ENCODE measurements around the gene SOD1. TPM values are rescaled to one million over a fixed set of nuclear protein-coding genes. Genes with fewer than 3 reads are reported as not detected.
"Not testable (repeated sequence)": the region's sequence is repeated elsewhere in the genome, so short reads cannot be mapped to it uniquely, and the experiment has no call there.

The SOD1 gene
- polyA plus RNA-seq (ENCODE audit: low read depth in 6 of 6), result 100 to 1,000 TPM; 305 to 529 (median 424) TPM

DNA sequence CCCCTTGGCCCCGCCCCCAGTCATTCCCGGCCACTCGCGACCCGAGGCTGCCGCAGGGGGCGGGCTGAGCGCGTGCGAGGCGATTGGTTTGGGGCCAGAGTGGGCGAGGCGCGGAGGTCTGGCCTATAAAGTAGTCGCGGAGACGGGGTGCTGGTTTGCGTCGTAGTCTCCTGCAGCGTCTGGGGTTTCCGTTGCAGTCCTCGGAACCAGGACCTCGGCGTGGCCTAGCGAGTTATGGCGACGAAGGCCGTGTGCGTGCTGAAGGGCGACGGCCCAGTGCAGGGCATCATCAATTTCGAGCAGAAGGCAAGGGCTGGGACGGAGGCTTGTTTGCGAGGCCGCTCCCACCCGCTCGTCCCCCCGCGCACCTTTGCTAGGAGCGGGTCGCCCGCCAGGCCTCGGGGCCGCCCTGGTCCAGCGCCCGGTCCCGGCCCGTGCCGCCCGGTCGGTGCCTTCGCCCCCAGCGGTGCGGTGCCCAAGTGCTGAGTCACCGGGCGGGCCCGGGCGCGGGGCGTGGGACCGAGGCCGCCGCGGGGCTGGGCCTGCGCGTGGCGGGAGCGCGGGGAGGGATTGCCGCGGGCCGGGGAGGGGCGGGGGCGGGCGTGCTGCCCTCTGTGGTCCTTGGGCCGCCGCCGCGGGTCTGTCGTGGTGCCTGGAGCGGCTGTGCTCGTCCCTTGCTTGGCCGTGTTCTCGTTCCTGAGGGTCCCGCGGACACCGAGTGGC is at the start of gene SOD1:
Gene SOD1, plus strand, starts transcription at position 158 of the 723 bp plus-strand sequence. Its CDS starts 77 bp downstream, at position 235.
- no peaks in the 10 kb centered on the region for H3K27me3 Mint-ChIP-seq
- H3K4me3 Mint-ChIP-seq, result peak within 1 kb of the TSS; percentile 94 to 100 (median 99)
- H3K9me3 Mint-ChIP-seq, result no peaks in the 10 kb centered on the region
- DNase-seq (peak; percentile 95), ATAC-seq (ENCODE audit: low read depth in 2 of 2) (peak; percentile 95)
- peak within 1 kb of the TSS; percentile 95 to 99 (median 98) for H3K27ac Mint-ChIP-seq
- H3K36me3 Mint-ChIP-seq, result peaks cover 6 to 8% of the 10 kb centered on the region in 2 donors
- peaks cover 38 to 64% (median 54%) of the 10 kb centered on the region in 3 donors for H3K4me1 Mint-ChIP-seq

GRCh38 chr21:31611445-31611844 is 48.0 kb upstream of the SOD1 start:
- ATAC-seq (ENCODE audit: low read depth in 2 of 2), result no peak
- H3K4me1 Mint-ChIP-seq, result peaks cover 2 to 9% (median 7%) of the 10 kb centered on the region in 3 donors
- peaks cover 9 to 22% (median 14%) of the 10 kb centered on the region in 7 donors for H3K9me3 Mint-ChIP-seq
- peak overlapping the region in 1 of 6 donors; percentile 49 for H3K27ac Mint-ChIP-seq
- peaks cover 7 to 19% of the 10 kb centered on the region in 2 donors for H3K36me3 Mint-ChIP-seq
- DNase-seq, result no peak
- peaks cover 5 to 41% (median 34%) of the 10 kb centered on the region in 3 donors for H3K27me3 Mint-ChIP-seq
- no peak overlapping the region for H3K4me3 Mint-ChIP-seq

GRCh38 chr21:31612894-31613785 is 46.4 kb upstream of the SOD1 start:
- peaks cover 2 to 9% (median 7%) of the 10 kb centered on the region in 3 donors for H3K4me1 Mint-ChIP-seq
- ATAC-seq (ENCODE audit: low read depth in 2 of 2) (no peak), DNase-seq (no peak)
- peak overlapping the region in 2 of 6 donors; percentile 12 to 67 for H3K27ac Mint-ChIP-seq
- H3K4me3 Mint-ChIP-seq, result no peak overlapping the region
- peaks cover 5 to 41% (median 34%) of the 10 kb centered on the region in 3 donors for H3K27me3 Mint-ChIP-seq
- H3K9me3 Mint-ChIP-seq, result peaks cover 9 to 22% (median 14%) of the 10 kb centered on the region in 7 donors
- peaks cover 7 to 19% of the 10 kb centered on the region in 2 donors for H3K36me3 Mint-ChIP-seq

DNA sequence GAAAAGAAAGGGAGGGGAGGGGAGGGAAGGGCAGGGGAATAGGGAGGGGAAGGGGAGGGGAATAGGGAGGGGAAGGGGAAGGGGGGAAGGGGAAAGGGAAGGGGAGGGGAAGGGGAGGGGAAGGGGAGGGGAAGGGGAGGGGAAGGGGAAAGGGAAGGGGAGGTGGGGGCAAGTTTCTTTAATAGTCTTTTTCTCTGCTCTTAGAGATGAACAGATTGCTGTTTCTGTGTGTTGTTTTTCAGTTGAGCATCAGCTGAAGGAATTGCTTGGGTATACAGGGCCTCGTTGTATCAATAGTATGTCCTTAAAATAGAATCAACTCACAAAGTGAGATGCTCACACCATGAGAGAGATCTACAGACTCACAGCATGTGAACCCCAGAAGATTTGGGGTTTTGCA is 44.8 kb upstream of the SOD1 start:
- DNase-seq, result no peak
- no peak for ATAC-seq (ENCODE audit: low read depth in 2 of 2)
- H3K4me3 Mint-ChIP-seq, result no peak overlapping the region

GRCh38 chr21:31616216-31616615 is 43.3 kb upstream of the SOD1 start:
- peaks cover 2 to 9% (median 7%) of the 10 kb centered on the region in 3 donors for H3K4me1 Mint-ChIP-seq
- H3K27ac Mint-ChIP-seq, result no peak overlapping the region
- H3K9me3 Mint-ChIP-seq, result peaks cover 6 to 18% (median 10%) of the 10 kb centered on the region in 7 donors
- DNase-seq (no peak), ATAC-seq (ENCODE audit: low read depth in 2 of 2) (no peak)
- no peak overlapping the region for H3K4me3 Mint-ChIP-seq
- peaks cover 15 to 18% of the 10 kb centered on the region in 2 donors for H3K36me3 Mint-ChIP-seq
- H3K27me3 Mint-ChIP-seq, result peaks cover 5 to 21% (median 19%) of the 10 kb centered on the region in 3 donors

More for the DNA sequence above, 44.8 kb upstream of the SOD1 start:
- Mint-ChIP-seq H3K36me3 (peaks cover 15 to 26% of the 10 kb centered on the region in 2 donors), H3K9me3 (peaks cover 14 to 25% (median 16%) of the 10 kb centered on the region in 7 donors), H3K27me3 (peaks cover 5 to 29% (median 26%) of the 10 kb centered on the region in 3 donors), H3K27ac (no peak overlapping the region), H3K4me1 (peaks cover 2 to 9% (median 7%) of the 10 kb centered on the region in 3 donors)

GRCh38 chr21:31618696-31619430 is 40.6 kb upstream of the SOD1 start:
- Mint-ChIP-seq H3K27ac (peak overlapping the region in 1 of 6 donors; percentile 56), H3K4me3 (no peak overlapping the region), H3K4me1 (peaks cover 7 to 8% (median 8%) of the 10 kb centered on the region in 3 donors), H3K9me3 (peaks cover 0 to 8% (median 2%) of the 10 kb centered on the region in 7 donors), H3K27me3 (peaks cover 0 to 6% (median 3%) of the 10 kb centered on the region in 3 donors), H3K36me3 (peaks cover 7 to 8% of the 10 kb centered on the region in 2 donors)
- DNase-seq (no peak), ATAC-seq (ENCODE audit: low read depth in 2 of 2) (no peak)

GRCh38 chr21:31622397-31622796 is 37.1 kb upstream of the SOD1 start:
- no peak for ATAC-seq (ENCODE audit: low read depth in 2 of 2)
- Mint-ChIP-seq H3K27ac (no peak overlapping the region), H3K4me3 (no peak overlapping the region), H3K4me1 (peaks cover 7 to 8% (median 8%) of the 10 kb centered on the region in 3 donors), H3K9me3 (peaks cover 0 to 8% (median 2%) of the 10 kb centered on the region in 7 donors), H3K36me3 (peaks cover 7 to 8% of the 10 kb centered on the region in 2 donors), H3K27me3 (peaks cover 0 to 6% (median 3%) of the 10 kb centered on the region in 3 donors)
- no peak for DNase-seq

- Mint-ChIP-seq H3K4me1 (peaks cover 7 to 8% (median 8%) of the 10 kb centered on the region in 3 donors), H3K9me3 (peaks cover 0 to 7% (median 2%) of the 10 kb centered on the region in 7 donors), H3K36me3 (peaks cover 6 to 7% of the 10 kb centered on the region in 2 donors), H3K4me3 (no peak overlapping the region), H3K27ac (no peak overlapping the region), H3K27me3 (peaks cover 0 to 6% (median 3%) of the 10 kb centered on the region in 3 donors)
- DNase-seq (no peak), ATAC-seq (ENCODE audit: low read depth in 2 of 2) (no peak)
Measured at GRCh38 chr21:31623664-31624063, 35.8 kb upstream of the SOD1 start.

GRCh38 chr21:31624181-31624580 is 35.3 kb upstream of the SOD1 start:
- Mint-ChIP-seq H3K4me3 (no peak overlapping the region), H3K36me3 (peaks cover under 1 to 2% of the 10 kb centered on the region in 2 donors), H3K27me3 (peaks cover 0 to 6% (median 3%) of the 10 kb centered on the region in 3 donors), H3K27ac (no peak overlapping the region), H3K9me3 (peaks cover 0 to 2% (median 0%) of the 10 kb centered on the region in 7 donors), H3K4me1 (peaks cover 7 to 8% (median 8%) of the 10 kb centered on the region in 3 donors)
- no peak for ATAC-seq (ENCODE audit: low read depth in 2 of 2)
- no peak for DNase-seq

DNA sequence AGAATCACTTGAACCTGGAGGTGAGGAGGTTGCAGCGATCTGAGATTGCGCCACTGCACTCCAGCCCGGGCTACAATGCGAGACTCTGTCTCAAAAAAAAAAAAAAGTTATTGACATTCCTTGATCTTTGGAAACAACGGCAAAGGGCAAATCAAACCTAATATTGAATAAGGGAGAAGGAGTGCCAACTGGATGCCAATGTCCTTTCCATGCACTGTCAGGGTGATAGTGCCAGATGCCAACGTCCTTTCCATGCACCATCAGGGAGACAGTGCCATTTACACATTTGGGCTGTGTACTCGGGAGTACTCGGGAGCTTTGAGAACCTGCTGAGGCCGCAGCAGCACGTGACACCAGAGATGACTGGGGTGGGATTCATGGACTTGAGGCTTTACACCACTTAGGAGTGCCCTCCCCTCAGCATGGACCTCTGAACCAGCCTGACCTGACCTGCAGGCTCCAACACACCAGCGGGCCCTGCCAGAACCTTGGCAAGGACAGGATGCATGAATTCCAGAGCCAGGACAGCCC is 34.5 kb upstream of the SOD1 start:
- Mint-ChIP-seq H3K4me3 (no peak overlapping the region), H3K4me1 (peaks cover 7 to 8% (median 8%) of the 10 kb centered on the region in 3 donors), H3K27me3 (peaks cover 0 to 6% (median 3%) of the 10 kb centered on the region in 3 donors), H3K9me3 (peaks cover 0 to 1% (median 0%) of the 10 kb centered on the region in 7 donors), H3K27ac (no peak overlapping the region), H3K36me3 (no peaks in the 10 kb centered on the region)
- no peak for ATAC-seq (ENCODE audit: low read depth in 2 of 2)
- no peak for DNase-seq

DNA sequence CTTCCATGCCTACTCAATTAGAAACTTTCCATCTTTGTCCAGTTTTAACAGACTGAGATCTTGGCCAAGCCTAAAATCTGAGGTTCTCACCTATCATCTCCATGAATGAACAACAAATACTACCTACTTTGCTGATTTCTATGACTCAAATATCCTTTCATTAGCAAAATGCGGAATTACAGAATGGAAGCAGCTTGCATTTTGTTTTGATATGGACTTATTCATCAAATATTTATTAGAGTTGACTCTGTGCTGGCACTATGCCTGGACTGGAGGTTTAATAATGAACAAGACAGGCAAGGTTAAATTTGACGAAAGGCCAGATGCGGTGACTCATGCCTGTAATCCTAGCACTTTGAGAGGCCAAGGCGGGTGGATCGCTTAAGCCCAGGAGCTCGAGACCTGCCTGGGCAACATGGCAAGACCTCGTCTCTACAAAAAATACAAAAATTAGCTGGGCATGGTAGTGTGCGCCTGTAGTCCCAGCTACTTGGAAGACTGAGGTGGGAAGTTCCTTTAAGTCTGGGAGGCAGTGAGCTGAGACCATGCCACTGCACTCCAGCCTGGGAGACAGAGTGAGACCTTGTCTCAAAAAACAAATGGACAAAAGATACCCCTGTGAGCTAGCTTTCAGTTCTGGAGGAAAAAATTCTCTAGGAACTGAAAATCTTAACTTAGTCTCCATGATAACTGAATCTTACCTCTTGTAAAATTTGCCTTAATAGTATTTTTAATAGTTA is 29.4 kb upstream of the SOD1 start:
- Mint-ChIP-seq H3K4me1 (no peaks in the 10 kb centered on the region), H3K27ac (no peak overlapping the region), H3K9me3 (peaks cover 0 to 4% (median 0%) of the 10 kb centered on the region in 7 donors), H3K36me3 (peaks cover 0 to 6% of the 10 kb centered on the region in 2 donors), H3K4me3 (no peak overlapping the region), H3K27me3 (no peaks in the 10 kb centered on the region)
- ATAC-seq (ENCODE audit: low read depth in 2 of 2) (no peak), DNase-seq (no peak)

GRCh38 chr21:31631881-31632280 is 27.6 kb upstream of the SOD1 start:
- not testable (repeated sequence) for H3K9me3 Mint-ChIP-seq; H3K4me1 Mint-ChIP-seq; ATAC-seq (ENCODE audit: low read depth in 2 of 2); H3K27me3 Mint-ChIP-seq; H3K36me3 Mint-ChIP-seq; DNase-seq; H3K4me3 Mint-ChIP-seq; H3K27ac Mint-ChIP-seq

Data from naive B cell (primary cell).